Kidney glomerular epithelial cell (primary cell): ENCODE data around the gene EXOC2.

ENCODE experiments used
- DNase-seq: peaks from one replicate; lab custom pipeline; 2025; lab: John Stamatoyannopoulos, UW

EXOC2 gene, protein sequence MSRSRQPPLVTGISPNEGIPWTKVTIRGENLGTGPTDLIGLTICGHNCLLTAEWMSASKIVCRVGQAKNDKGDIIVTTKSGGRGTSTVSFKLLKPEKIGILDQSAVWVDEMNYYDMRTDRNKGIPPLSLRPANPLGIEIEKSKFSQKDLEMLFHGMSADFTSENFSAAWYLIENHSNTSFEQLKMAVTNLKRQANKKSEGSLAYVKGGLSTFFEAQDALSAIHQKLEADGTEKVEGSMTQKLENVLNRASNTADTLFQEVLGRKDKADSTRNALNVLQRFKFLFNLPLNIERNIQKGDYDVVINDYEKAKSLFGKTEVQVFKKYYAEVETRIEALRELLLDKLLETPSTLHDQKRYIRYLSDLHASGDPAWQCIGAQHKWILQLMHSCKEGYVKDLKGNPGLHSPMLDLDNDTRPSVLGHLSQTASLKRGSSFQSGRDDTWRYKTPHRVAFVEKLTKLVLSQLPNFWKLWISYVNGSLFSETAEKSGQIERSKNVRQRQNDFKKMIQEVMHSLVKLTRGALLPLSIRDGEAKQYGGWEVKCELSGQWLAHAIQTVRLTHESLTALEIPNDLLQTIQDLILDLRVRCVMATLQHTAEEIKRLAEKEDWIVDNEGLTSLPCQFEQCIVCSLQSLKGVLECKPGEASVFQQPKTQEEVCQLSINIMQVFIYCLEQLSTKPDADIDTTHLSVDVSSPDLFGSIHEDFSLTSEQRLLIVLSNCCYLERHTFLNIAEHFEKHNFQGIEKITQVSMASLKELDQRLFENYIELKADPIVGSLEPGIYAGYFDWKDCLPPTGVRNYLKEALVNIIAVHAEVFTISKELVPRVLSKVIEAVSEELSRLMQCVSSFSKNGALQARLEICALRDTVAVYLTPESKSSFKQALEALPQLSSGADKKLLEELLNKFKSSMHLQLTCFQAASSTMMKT

DNA sequence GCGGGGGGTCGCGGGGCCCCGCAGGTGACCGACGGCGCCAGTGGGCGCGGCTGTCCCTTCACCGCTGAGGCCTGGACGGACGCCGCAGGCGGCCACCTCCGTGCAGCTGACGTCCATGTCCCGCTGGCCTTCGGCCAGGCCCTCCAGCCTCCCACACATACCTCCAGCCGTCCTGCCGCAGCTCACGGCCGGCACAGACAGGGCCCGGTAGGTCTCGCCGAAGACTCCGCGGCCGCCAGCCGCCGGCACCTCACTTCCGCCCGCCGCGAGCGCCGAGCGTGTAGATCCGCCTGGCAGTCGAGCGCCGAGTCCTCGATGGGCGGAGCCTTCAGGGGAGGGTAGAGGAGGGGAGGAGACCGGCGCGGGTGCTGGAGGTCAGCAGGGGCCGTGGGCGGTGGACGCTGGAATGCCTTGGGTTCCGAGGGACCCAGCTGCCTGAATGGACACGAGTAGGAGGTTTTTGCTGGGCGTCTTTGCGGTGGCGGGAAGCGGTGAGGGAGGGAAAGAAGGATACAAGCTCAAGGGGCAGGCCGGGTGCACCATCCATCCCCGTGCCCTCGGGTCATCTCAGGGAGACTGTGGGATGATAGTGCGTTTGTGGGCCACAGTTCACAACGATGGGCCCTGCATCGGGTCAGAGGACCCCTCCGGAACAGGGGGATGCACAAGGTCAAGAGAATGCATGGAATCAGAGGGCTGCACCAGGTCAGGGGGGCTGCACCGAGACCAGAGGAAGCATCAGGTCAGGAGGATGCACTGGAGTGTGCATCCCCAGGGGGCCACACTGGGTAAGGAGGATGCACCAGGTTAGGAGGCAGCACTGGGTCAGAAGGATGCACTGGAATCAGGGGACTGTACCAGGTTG lies at the start of gene EXOC2:
EXOC2 (minus strand) TSS at position 282 of the 865 bp plus-strand sequence. CDS start 55,321 bp downstream, outside the sequence.
- peak; percentile 80 for DNase-seq

DNA sequence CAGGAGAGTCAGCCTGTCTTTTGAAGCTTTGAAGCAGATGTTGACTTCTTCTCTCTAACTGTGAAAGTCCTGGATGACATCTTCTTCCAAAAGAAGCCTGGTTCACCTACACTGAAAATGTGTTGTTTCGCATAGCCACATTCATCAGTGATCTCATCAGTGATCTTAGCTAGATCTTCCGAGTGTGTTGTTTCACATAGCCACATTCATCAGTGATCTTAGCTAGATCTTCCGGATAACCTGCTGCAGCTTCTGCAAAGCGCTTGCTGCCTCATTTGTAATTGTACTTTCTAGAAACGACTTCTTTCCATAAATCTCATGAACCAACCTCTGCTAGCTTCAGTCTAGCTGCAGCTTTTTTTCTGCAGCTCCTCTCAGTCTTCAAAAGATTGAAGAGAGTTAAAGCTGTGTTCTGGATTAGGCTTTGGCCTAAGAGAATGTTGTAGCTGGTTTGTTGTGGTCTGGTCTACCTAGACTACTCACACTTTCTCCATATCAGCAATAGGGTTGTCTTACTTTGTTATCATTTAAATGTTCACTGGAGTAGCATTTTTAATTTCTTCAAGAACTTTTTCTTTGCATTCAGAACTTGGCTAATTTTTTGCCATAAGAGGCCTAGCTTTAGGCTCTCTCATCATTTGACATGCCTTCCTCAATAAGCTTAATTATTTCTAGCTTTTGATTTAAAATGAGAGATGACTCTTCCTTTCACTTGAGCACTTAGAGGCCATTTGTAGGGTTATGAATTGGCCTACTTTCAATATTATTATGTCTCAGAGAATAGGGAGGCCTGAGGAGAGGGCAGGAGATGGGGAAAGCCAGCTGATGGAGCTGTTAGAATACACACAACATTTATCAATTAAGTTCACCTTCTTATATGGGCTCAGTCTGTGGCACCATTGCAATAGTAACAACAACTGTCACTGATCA lies 48.7 kb upstream of the EXOC2 start:
- no peak for DNase-seq

DNA sequence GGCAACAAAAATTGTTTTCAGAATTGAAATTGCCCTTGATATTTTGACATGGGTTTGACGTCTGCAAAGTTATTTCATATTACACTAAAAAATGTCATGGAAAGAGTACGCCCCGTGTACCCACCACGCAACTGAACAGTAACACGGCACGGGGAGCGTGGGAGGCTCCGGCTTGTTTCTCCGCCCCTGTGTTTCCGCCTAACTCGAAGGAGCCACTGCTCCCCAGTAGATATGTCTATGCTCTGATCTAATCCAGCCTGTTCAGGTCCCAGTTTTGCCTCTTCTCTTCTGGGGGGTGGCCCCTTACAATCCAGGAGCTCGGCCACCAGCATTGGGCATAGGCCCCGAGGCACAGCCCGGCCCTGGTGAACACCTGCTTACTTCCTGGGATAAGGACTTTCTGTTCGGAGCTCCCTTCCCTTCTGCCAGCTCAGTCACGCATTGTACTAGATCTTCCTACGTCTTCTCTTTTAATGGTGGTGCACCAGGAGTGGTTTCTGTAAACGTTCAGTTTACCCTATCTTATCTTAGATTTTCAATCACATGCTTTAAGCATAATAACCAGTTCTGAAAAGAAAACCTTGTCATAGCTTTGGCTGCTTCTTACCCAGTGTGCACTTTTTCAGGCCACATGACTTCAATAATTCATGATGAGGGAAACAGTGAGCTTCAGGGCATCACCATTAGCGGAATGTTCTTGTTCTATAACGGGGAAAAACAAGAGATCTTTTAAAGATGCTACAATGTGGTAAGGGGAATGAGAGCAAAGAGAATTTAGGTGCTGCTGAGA lies 43.9 kb upstream of the EXOC2 start:
- DNase-seq = no peak

DNA sequence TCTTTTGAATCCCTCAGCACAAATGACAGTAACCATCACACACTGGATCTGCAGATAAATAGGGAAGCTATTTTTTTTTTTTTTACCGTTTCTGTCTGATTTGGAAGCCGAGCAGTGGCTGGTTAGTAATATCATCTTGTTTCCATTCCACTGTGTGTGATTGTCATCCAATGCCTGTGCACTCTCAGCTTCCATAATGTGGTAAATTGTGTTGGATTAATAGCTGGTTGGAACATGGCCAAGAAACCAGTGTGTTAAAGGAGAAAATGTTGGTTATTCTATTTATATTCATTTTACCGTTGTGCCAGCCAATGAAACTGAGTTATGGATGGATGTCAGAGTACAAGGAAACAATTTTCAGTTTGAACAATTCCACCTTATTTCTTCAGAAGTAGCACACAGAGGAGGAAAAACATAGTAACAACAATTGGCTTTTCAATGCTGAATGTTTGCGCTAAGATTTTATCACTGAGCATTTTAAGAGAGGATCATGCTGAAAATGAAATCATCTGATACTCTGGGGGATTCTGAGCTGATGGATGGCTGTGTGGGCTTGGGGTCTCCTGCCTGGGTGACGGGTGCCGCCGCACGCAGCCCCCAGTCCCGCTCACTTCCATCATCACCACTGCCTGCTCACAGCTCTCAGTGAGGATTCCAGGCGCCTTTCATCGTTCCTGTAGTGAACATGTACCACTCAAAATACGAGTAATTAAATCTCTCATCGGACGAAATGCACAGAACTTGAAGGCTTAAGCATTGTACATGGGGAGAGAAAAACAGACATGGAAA lies 40.7 kb upstream of the EXOC2 start:
- no peak for DNase-seq

DNA sequence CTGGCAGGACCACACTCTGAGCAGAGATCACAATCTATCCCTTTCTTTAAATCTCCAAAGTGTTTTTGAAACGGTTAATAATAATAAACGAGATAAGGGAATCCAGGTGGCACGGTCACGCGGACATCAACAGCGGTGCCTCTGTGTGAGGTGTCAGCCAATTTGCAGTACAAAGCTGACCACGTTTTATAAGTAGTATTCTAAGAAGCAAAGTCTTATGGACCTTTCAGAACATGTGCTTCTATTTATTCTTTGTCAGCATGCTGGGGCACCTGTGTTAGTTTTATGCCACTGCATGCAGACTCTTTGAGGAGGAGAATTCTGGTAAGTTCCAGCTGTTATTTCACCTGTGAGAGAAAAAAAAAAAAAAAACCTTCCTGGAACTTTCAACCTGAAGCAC lies 39.0 kb upstream of the EXOC2 start:
- DNase-seq = no peak

DNA sequence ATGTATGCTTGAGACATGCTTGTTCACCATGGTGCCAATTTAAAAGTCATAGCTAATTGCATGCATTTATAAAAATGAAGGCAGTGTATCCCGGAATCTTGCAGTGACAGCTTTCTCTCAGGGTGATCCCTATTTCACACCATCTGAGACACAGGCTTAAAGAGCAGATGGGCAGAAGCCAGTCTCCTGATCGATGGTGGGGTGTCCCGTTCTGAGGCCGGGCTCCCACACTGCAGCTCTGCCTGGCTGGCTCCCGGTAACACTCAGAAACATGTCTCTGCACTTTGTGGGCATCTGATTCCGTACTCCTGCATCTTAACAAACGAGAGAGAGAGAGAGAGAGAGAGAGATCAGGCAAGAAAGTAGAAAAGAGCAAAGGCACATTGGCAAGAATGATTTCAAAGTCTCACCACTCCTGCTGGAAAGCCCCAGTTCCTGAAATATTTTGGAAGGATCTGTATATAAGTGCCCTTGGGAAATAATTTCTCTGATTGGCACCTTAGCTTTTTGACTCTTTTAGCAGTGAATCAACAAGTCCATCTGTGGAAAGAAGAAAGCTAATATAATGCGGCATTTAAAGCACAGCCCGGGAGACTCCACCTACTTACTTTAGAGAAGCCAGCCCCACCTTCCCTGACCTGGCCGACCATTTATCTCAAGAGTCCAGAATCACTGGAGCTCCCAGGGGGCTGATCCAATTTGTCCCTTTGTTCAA lies 36.8 kb upstream of the EXOC2 start:
- DNase-seq = no peak

DNA sequence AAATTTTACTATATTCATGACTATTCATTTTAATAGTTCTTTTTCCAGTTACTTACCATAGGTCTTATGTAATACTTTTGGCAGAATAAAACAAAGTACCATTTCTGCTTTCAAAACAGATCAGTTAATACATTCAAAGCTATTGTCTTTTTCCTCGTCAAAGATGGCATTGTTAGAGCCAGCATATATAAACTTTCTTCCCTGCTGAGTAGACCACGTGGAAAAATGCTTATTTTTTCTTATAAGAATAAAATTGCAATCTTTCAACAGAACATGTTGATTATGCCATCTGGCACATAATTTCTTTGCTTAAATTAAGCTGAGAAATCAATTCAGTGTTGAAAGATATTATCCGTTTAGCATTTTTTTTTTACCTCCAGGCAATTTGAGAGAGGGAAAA lies 34.9 kb upstream of the EXOC2 start:
- no peak for DNase-seq

DNA sequence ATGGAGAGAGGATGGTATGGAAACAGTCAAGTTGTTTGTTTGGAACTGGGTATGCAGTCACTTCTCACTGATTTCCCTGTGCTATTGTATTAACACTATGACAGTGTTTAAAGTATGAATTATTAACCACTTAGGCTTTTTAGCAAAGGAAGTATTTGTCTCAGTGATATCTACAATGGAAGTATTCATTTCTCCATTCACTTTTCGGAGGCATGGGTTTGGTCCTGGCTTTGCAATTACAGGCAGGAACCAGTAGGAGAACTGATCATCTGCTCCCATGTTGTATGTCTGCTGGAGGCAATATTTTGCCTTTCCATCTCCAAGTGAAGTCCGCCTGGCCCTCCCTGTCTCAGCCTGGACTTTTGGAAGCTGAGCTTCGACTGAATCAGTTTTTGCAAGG lies 30.6 kb upstream of the EXOC2 start:
- no peak for DNase-seq

DNA sequence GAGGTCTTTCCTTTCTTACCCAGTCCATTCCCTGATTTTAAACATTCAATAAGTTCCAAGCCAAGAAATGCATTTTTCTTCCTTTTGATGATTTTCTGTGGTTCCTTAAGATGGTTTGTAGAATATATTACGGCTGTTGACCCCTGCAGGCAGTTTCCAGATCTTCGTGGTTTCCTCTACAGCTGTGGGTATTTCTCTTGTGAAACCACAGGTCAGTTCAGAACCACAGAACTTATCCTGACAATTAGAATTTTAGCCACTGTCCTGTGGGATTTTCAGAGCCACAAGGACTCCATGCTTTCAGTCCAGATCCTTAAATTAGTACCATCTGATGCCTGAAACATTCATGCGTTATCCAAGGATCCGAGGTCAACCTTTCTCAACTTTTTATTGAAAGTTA lies 29.7 kb upstream of the EXOC2 start:
- DNase-seq = no peak

DNA sequence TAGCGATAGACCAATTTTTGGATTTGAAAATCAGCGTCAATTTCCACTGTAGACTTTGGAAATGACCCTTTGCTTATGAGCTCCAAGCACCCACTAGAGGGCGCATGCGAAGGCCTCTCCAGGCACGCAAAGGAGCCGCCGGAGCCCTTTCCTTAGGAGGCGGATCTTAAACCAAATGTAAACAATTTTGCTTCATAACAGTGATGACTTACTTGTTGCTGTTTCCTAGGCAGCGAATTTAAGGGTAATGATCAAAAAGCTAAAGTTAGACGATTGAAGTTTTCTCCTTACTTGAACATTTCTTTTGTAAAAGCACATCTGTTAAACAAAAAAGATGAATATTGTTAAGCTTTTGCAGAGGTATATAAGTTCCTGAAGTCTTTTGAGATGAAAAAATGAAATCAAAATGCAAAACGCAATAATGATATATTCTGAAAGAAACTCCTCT lies 29.2 kb upstream of the EXOC2 start:
- peak; percentile 50 for DNase-seq

DNA sequence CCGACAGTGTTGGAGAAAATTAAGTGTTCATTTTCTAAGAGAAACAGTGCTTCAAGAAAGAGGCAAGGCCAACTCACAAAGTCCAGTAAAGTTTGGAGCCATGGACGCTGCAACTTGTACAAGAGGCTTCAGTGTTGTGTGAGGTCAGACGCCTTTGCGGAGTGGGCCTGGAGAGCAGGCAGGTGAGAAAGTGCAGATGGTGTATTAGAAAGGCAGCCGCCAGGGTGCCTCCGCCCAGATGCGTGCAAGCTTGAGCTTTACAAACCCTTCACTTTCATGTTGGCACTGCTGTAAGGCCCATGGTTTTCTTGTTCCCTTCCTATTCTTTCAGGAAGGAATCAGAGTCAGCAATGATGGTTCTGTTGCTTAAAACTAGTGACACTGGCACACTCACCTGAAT lies 25.4 kb upstream of the EXOC2 start:
- no peak for DNase-seq

DNA sequence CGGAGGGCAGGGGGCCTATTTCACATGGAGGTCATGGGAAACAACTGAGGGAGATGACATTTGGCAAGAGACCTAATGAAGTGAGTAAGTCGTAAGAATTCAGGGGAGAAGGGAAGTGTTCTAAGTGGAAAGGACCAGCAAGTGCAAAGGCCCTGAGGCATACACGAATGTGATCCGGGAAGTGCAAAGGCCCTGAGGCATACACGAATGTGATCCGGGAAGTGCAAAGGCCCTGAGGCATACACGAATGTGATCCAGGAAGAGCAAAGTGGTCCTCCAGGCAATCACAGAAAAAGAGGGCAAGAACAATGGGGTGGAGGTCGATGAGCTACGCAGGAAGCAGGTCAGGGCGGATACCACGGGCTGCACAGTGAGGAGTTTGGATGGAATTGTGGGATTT lies 24.2 kb upstream of the EXOC2 start:
- no peak for DNase-seq

DNA sequence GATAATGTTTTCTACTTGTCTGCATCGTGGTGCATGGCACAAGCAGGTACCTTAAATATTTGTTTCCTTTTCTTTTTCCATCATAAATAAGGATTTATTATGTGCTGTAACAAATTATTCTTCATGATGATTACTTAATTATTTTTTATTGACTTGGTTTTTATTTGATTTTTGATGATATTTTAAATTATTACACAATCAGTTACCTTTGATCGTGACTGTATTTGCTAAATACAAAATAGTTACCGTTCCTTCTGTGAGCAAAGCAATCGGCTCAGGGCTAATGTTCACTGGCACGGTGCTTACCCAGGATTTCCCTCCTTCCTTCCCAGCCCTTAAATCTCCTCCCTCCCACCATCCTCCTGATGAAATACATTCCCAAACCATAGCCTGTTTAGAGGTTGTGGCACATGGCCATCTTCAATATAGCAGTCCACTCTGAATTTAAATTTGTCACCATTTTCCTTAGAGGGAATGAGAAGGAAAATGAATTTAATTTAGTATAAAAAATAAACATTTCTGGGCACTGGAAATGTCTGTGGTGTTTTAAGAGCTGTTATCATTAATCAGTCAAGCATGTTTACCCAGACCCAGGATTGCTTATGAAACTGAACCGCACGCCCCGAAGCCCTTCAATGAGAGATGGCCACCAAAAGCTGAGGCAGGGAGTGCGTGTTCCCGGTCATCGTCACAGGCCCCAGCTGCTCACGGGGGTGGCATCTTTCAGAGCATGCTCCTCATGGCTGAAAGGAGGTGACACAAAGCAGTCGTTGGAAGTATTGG lies 23.0 kb upstream of the EXOC2 start:
- DNase-seq = no peak

DNA sequence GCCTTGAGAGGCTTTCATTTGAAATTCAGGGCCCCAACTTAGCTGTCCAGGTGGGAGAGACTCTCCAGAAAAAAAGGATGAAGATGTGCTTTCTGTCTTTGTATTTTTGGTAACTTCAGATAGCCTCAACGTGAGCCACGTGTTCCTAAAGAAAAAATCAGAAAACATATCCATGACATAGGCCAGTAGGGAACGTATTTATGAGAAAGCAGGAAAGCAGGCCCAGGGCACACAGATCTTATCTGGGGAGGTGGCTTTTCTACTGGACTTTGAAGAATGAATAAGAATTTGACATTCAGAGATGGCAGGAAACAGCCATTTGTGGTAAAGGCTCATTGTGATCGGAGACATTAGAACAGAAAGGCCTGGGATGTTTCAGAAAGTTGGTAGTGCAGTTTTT lies 21.2 kb upstream of the EXOC2 start:
- DNase-seq = no peak

DNA sequence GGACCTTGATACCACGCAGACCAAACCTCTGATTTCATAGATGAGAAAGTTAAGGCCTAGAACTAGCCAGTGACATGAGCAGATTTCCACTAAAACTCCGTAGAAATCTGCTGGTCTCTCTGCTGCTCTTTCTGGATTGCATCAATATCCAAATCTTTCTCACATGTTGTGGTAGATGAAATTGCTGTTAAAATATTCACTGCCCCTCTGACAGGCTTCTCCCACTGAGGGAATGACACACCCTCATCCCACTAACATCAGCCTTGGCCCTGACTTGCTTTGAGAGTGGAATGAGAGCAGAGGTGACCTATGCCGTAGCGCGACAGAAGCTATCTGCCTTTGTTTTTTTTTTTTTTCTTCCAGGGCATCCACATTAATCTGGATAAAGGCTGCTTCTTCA lies 20.4 kb upstream of the EXOC2 start:
- no peak for DNase-seq

DNA sequence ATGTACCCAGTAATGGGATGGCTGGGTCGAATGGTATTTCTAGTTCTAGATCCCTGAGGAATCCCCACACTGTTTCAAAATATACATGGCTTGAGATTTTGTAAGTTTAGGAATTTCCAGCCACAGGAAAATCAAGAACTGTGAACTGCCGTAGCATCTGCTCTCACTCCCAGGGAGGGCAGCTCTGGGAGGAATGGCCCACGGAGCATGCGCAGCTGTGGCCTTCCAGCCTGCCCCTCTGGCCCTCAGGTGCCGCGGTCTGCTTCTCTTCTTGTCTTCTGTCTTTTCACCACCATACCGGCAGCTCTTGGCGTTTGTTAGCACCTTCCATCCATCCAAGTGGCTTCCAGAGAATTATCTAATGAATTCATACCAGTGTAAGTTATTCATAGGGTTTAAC lies 19.9 kb upstream of the EXOC2 start:
- DNase-seq = no peak

DNA sequence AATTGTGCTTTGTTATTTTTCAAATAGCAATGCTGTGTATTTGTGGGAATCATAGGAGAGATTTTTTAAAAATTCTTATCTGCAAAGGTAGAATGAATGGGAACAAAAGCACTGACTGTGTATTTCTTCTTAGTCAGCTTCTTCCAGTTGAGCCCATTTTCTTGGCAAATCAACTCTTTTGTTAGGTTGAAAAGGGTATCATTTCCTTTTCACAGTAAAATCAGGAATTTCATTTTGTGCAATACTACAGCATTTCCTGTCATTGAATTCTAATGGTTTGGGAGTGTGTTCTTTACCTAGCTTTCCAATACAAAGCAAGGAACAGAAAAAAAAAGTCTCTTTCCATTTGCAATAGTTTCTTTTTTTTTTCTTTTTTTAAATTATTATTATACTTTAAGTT lies 19.0 kb upstream of the EXOC2 start:
- DNase-seq = no peak
